HG03280 (cell line): Measurements from ENCODE around the gene LYPD6.

Experiments
- ATAC-seq: cut with Tn5 transposase; IDR thresholded peaks from one replicate; pipeline ENCODE4 v1.9.1; 2021; ENCODE audit warnings: mild to moderate bottlenecking, moderate library complexity; ENCODE audit not compliant: unreplicated experiment

The LYPD6 gene

GRCh38 chr2:149346272-149346671, 15.9 kb downstream of the LYPD6 start:
- no peak for ATAC-seq

GRCh38 chr2:149348291-149348690, 17.9 kb downstream of the LYPD6 start:
- no peak for ATAC-seq

GRCh38 chr2:149353421-149353820, 23.0 kb downstream of the LYPD6 start:
- ATAC-seq, result no peak

GRCh38 chr2:149355716-149356422, 25.5 kb downstream of the LYPD6 start:
- ATAC-seq, result no peak

GRCh38 chr2:149357058-149357457, 26.7 kb downstream of the LYPD6 start:
- no peak for ATAC-seq

GRCh38 chr2:149360106-149360505, 29.7 kb downstream of the LYPD6 start:
- no peak for ATAC-seq

- ATAC-seq, result no peak
Observed at GRCh38 chr2:149363958-149364357, 33.6 kb downstream of the LYPD6 start.

- no peak for ATAC-seq
Observed at GRCh38 chr2:149364839-149365238, 34.5 kb downstream of the LYPD6 start.

GRCh38 chr2:149365931-149366583, 35.7 kb downstream of the LYPD6 start:
- no peak for ATAC-seq

GRCh38 chr2:149370061-149370775, 39.8 kb downstream of the LYPD6 start:
- ATAC-seq, result no peak

GRCh38 chr2:149371476-149371875, 41.1 kb downstream of the LYPD6 start:
- ATAC-seq, result no peak

GRCh38 chr2:149375801-149376361, 45.5 kb downstream of the LYPD6 start:
- no peak for ATAC-seq

GRCh38 chr2:149380205-149380604, 49.8 kb downstream of the LYPD6 start:
- ATAC-seq, result no peak

GRCh38 chr2:149383340-149383739, 53.0 kb downstream of the LYPD6 start:
- ATAC-seq, result no peak

- no peak for ATAC-seq
Observed at GRCh38 chr2:149385350-149385749, 55.0 kb downstream of the LYPD6 start.

- ATAC-seq, result no peak
Observed at GRCh38 chr2:149387411-149387810, 57.0 kb downstream of the LYPD6 start.

- no peak for ATAC-seq
Observed at GRCh38 chr2:149388120-149388816, 57.9 kb downstream of the LYPD6 start.

GRCh38 chr2:149389506-149390167, 59.2 kb downstream of the LYPD6 start:
- ATAC-seq, result no peak

- no peak for ATAC-seq
Observed at GRCh38 chr2:149393614-149394013, 63.2 kb downstream of the LYPD6 start.

GRCh38 chr2:149394864-149395263, 64.5 kb downstream of the LYPD6 start:
- no peak for ATAC-seq
